PFSK-1 (cell line): Measurements from ENCODE around the gene AUTS2.

ENCODE experiments used
- FOXP2 ChIP-seq: optimal IDR thresholded peaks from 2 replicates; pipeline ENCODE3; 2011; ENCODE audit warnings: borderline replicate concordance, control low read depth, inconsistent platforms; ENCODE audit not compliant: insufficient read depth; ENCODE audit errors: extremely low read length, extremely low read depth
- POLR2AphosphoS5 ChIP-seq: IDR thresholded peaks from 2 replicates; pipeline ENCODE4 v1.6.1; 2012; ENCODE audit warnings: low read depth, mild to moderate bottlenecking, control low read depth, low read length, moderate library complexity
- SIN3A ChIP-seq: IDR thresholded peaks from 2 replicates; pipeline ENCODE4 v1.6.1; 2012; ENCODE audit warnings: mild to moderate bottlenecking, low read length, moderate library complexity, borderline replicate concordance; ENCODE audit not compliant: insufficient read depth
- TAF1 ChIP-seq: IDR thresholded peaks from 2 replicates; pipeline ENCODE4 v1.6.1; 2012; ENCODE audit warnings: low read length, control low read depth, borderline replicate concordance; ENCODE audit not compliant: insufficient read depth
- TF ChIP-seq, protein P1 (sequence below), 2 experiments: IDR thresholded peaks; 2 replicates each; pipeline versions ENCODE4 v1.6.1 to v1.8.0; 2011 to 2012; ENCODE audit warnings: low read depth in 2 of 2, low read length in 2 of 2, control low read depth in 1 of 2, inconsistent platforms in 1 of 2, mild to moderate bottlenecking in 1 of 2, moderate library complexity in 1 of 2; ENCODE audit not compliant: insufficient read depth in 1 of 2

The AUTS2 gene

DNA sequence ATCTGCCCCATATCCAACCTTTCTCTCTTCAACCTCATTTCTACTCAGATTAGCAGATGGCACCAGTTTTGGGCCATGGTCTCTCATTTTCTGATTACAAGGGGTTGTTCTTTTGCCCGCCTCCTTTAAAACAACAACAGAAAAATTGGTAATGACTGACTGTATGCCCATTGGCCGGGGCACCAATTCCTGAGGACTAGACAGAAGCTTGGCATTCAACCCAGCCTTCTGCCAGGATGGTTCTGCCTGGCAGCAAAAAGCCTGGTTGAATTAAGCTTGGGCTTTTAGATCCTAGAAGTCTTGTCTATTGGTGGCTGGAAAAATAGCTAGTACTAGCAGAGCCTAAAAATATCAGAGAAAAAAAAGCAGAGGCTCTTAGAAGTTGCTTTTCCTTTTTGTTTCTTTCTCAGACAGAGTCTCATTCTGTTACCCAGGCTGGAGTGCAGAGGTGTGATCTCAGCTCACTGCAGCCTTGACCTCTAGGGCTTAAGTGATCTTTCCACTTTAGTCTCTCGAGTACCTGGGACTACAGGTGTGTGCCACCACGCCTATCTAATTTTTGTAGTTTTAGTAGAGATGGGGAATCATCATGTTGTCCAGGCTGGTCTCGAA, 402.6 kb downstream of the AUTS2 start:
- TF ChIP-seq, protein P1, sequence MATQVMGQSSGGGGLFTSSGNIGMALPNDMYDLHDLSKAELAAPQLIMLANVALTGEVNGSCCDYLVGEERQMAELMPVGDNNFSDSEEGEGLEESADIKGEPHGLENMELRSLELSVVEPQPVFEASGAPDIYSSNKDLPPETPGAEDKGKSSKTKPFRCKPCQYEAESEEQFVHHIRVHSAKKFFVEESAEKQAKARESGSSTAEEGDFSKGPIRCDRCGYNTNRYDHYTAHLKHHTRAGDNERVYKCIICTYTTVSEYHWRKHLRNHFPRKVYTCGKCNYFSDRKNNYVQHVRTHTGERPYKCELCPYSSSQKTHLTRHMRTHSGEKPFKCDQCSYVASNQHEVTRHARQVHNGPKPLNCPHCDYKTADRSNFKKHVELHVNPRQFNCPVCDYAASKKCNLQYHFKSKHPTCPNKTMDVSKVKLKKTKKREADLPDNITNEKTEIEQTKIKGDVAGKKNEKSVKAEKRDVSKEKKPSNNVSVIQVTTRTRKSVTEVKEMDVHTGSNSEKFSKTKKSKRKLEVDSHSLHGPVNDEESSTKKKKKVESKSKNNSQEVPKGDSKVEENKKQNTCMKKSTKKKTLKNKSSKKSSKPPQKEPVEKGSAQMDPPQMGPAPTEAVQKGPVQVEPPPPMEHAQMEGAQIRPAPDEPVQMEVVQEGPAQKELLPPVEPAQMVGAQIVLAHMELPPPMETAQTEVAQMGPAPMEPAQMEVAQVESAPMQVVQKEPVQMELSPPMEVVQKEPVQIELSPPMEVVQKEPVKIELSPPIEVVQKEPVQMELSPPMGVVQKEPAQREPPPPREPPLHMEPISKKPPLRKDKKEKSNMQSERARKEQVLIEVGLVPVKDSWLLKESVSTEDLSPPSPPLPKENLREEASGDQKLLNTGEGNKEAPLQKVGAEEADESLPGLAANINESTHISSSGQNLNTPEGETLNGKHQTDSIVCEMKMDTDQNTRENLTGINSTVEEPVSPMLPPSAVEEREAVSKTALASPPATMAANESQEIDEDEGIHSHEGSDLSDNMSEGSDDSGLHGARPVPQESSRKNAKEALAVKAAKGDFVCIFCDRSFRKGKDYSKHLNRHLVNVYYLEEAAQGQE (IDR thresholded peaks at IDR 0.05; ENCODE audit: insufficient read depth in 1 of 2, low read depth in 2 of 2, low read length in 2 of 2), result no peak
- no peak for TF ChIP-seq POLR2AphosphoS5
- TF ChIP-seq FOXP2, result no peak
- no peak for TF ChIP-seq TAF1
- no peak for TF ChIP-seq SIN3A

DNA sequence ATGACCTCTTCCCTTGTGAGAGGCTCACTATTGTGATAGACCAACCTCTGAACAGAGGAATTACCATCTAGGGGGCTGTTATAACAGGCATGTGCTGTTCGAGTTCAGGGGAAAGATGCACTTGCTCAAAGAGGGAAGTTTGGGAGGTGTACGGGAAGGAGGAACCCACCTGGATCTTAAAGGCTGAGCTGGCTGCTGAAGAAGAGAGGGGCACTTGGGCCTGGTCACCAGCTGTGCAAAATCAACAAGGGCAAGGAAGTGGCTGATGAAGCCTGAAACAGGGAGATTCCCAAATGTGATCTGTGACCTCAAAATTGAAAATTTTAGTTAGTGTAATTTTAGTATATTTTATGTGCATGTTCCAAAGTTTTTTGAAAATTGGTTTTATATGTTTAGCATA, 407.2 kb downstream of the AUTS2 start:
- TF ChIP-seq FOXP2, result no peak
- TF ChIP-seq, protein P1 (IDR thresholded peaks at IDR 0.05; ENCODE audit: insufficient read depth in 1 of 2, low read depth in 2 of 2, low read length in 2 of 2), result no peak

DNA sequence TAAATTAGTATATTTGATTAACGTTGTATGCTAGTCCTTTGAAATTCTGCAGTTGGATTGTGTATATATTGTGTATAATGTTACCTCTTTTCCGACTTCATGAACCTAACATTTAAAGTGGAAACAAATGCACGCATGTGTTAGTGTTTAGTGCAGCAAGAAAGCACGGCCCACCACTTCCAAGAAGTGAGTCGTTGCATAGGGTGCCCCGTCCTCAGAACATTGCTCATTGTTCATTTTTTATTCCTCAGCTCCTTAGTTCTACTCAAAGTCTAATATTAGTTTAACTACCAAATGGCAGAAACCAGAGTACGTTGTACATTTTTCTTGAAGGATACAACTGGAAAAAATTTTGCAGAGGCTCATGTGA, 407.6 kb downstream of the AUTS2 start:
- TF ChIP-seq SIN3A, result no peak
- no peak for TF ChIP-seq POLR2AphosphoS5
- TF ChIP-seq, protein P1 (IDR thresholded peaks at IDR 0.05; ENCODE audit: insufficient read depth in 1 of 2, low read depth in 2 of 2, low read length in 2 of 2), result no peak
- TF ChIP-seq TAF1, result no peak
- no peak for TF ChIP-seq FOXP2

DNA sequence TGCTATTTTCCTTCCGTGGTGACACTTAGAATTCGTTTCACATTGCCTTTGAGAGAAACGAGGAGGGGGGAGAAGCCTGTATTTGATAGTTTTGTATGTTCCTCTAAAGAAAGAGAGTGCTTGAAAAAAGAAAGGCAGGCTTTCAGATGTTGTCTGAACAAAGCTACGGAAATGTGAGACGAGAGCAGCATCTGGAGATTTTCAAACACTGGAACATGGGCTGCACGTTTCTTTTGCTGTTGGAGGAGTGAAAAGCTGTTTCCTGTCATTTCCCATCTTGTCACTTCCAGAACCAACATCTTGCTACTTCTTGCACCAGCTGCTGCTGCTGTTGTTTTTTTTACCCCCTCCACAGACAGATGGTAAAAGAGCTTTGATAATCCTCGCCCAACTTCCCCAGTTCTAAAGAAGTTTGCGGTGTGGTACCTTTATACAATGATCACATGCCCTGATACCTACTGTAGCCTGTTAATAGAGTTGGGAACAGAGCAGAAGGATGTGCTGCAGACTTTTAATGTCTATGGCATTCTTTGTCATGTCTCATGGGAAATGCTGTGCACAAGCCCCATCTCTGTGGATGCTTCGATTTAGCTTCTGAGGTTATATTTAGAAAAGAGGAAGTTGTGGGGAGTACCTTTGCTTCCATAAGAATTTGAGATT, 408.1 kb downstream of the AUTS2 start:
- TF ChIP-seq TAF1 (no peak), POLR2AphosphoS5 (no peak), FOXP2 (no peak), SIN3A (no peak)
- TF ChIP-seq, protein P1 (IDR thresholded peaks at IDR 0.05; ENCODE audit: insufficient read depth in 1 of 2, low read depth in 2 of 2, low read length in 2 of 2), result no peak
